ENCODE measurements around the gene TRAF2. TPM values are rescaled to one million over a fixed set of nuclear protein-coding genes. Genes with fewer than 3 reads are reported as not detected.

TRAF2 gene
- total and polyA plus RNA-seq, 2 of the 8 experiments (the other 6 are each of a cell fraction or from before 2014, with no cell fraction given): 26.9 to 50.2 TPM

GRCh38 chr9:136849038-136849959, 37.0 kb upstream of the TRAF2 start, which contains the start of gene PHPT1 (continued):
- no peak for TF ChIP-seq CTCF (IDR thresholded peaks at IDR 0.05; ENCODE audit: control extremely low read depth in 1 of 3, insufficient read depth in 1 of 3, low read depth in 1 of 3, low read length in 3 of 3)
- peak; percentile 87 for TF ChIP-seq CEBPB (IDR thresholded peaks at IDR 0.05; ENCODE audit: low read depth, low read length)
- TF ChIP-seq CTBP2 (IDR thresholded peaks at IDR 0.05; ENCODE audit: borderline replicate concordance, insufficient read depth, insufficient read length, low read length): no peak
- TF ChIP-seq E2F6 (IDR thresholded peaks at IDR 0.05): peak; percentile 88
- no peak for TF ChIP-seq SUZ12 (IDR thresholded peaks at IDR 0.05; ENCODE audit: low read length)
- TF ChIP-seq KDM4A (IDR thresholded peaks at IDR 0.05; ENCODE audit: low read depth, low read length, severe bottlenecking): no peak
- TF ChIP-seq EP300 (IDR thresholded peaks at IDR 0.05; ENCODE audit: borderline replicate concordance in 1 of 2, low read depth in 2 of 2, low read length in 2 of 2): no peak
- no peak for TF ChIP-seq EGR1 (IDR thresholded peaks at IDR 0.05; ENCODE audit: borderline replicate concordance, low read depth, low read length)
- no peak for TF ChIP-seq MAFK (IDR thresholded peaks at IDR 0.05; ENCODE audit: low read depth, low read length)
- peak; percentile 38 for TF ChIP-seq SAP30 (IDR thresholded peaks at IDR 0.05; ENCODE audit: insufficient read depth, insufficient replicate concordance, low read length)
- TF ChIP-seq HDAC6 (IDR thresholded peaks at IDR 0.05; ENCODE audit: low read depth, low read length): no peak
- TF ChIP-seq CBX5 (IDR thresholded peaks at IDR 0.05; ENCODE audit: low read depth, low read length): no peak
- no peak for TF ChIP-seq NRF1 (IDR thresholded peaks at IDR 0.05; ENCODE audit: low read depth, low read length)
- TF ChIP-seq SIN3A (conservative IDR thresholded peaks at IDR 0.05 in 1 of 2, IDR thresholded peaks at IDR 0.05 in 1 of 2; ENCODE audit: low read depth in 1 of 2, low read length in 2 of 2): peak; percentile 58 to 63; a peak in 3 of 4 replicates
- TF ChIP-seq BACH1 (IDR thresholded peaks at IDR 0.05; ENCODE audit: low read length): no peak
- TF ChIP-seq CREB1 (IDR thresholded peaks at IDR 0.05): no peak; the same call in 1 of the 2 replicates
- no peak for TF ChIP-seq SIX5 (IDR thresholded peaks at IDR 0.05; ENCODE audit: low read depth, low read length)
- TF ChIP-seq PHF8 (conservative IDR thresholded peaks at IDR 0.05; ENCODE audit: low read depth, low read length): peak; percentile 100
- no peak for TF ChIP-seq KDM1A (IDR thresholded peaks at IDR 0.05; ENCODE audit: borderline replicate concordance, low read length)
- no peak for TF ChIP-seq BRCA1 (IDR thresholded peaks at IDR 0.05; ENCODE audit: low read depth, low read length)

All from H1 (cell line).